Activated CD4-positive, alpha-beta memory T cell treated with anti-CD3 and anti-CD28 coated beads for 36 hours (primary cell): Measurements from ENCODE around the gene MARCHF9. TPM values are rescaled to one million over a fixed set of nuclear protein-coding genes. Genes with fewer than 3 reads are reported as not detected.

Source experiments
- microRNA-seq: library from miRNA; unstranded; fragments of <30 nt; microRNA quantifications from one replicate; pipeline ENCODE4 v1.2.0, GENCODE V29; 2022; ENCODE audit warnings: borderline number of aligned reads, borderline microRNAs expressed, borderline replicate concordance
- total RNA-seq, 2 experiments: library from RNA; stranded (reverse); gene quantifications; one replicate each; pipeline ENCODE4 v1.2.3, GENCODE V29; 2021

Gene MARCHF9
- total RNA-seq, 2 experiments from 2014 or later = 20.9 to 21.2 TPM

Small RNAs within 50 kb of the gene (microRNA-seq; reads per million reads assigned to microRNA genes)
- gene MIR6759 = not detected

Other genes with a start within 250 kb of the MARCHF9 start
- gene DDIT3, start 234.6 kb upstream of the MARCHF9 start, total RNA-seq = 10 to 100 TPM; 24.1 to 25.2 TPM
- 10 to 100 TPM; 43.5 to 48.2 TPM for gene MBD6, start 232.3 kb upstream of the MARCHF9 start, total RNA-seq
- gene DCTN2, start 207.9 kb upstream of the MARCHF9 start, total RNA-seq = 10 to 100 TPM; 81.0 to 85.2 TPM
- under 1 TPM; 0.90 to 0.99 TPM for gene KIF5A, start 205.1 kb upstream of the MARCHF9 start, total RNA-seq
- gene PIP4K2C, start 163.9 kb upstream of the MARCHF9 start, total RNA-seq = 10 to 100 TPM; 17.8 to 20.6 TPM
- 10 to 100 TPM; 15.4 to 15.8 TPM for gene DTX3, start 150.3 kb upstream of the MARCHF9 start, total RNA-seq
- 1 to 10 TPM; 1.4 to 2.5 TPM for gene ARHGEF25, start 143.7 kb upstream of the MARCHF9 start, total RNA-seq
- gene B4GALNT1, start 121.9 kb upstream of the MARCHF9 start, total RNA-seq = 1 to 10 TPM; 1.7 to 2.1 TPM
- gene OS9, start 61.0 kb upstream of the MARCHF9 start, total RNA-seq = 10 to 100 TPM; 73.4 to 74.8 TPM
- gene AGAP2, start 16.4 kb upstream of the MARCHF9 start, total RNA-seq = 10 to 100 TPM; 32.4 to 34.0 TPM
- 10 to 100 TPM; 11.7 to 15.0 TPM for gene TSPAN31, start 10.1 kb upstream of the MARCHF9 start, total RNA-seq
- 100 to 1,000 TPM; 181 to 195 TPM for gene CDK4, start 2.8 kb upstream of the MARCHF9 start, total RNA-seq
- 1 to 10 TPM; 7.1 to 8.2 TPM for gene CYP27B1, start 12.0 kb downstream of the MARCHF9 start, total RNA-seq
- 10 to 100 TPM; 30.0 to 32.0 TPM for gene METTL1, start 17.0 kb downstream of the MARCHF9 start, total RNA-seq
- gene EEF1AKMT3, start 17.5 kb downstream of the MARCHF9 start, total RNA-seq = 1 to 10 TPM; 3.7 to 3.9 TPM
- gene TSFM, start 27.7 kb downstream of the MARCHF9 start, total RNA-seq = 10 to 100 TPM; 45.5 to 47.2 TPM
- under 1 TPM; 0.64 to 0.85 TPM for gene AVIL, start 63.6 kb downstream of the MARCHF9 start, total RNA-seq
- 100 to 1,000 TPM; 100 to 101 TPM for gene CTDSP2, start 91.6 kb downstream of the MARCHF9 start, total RNA-seq
- gene ATP23, start 186.5 kb downstream of the MARCHF9 start, total RNA-seq = 10 to 100 TPM; 14.9 to 16.3 TPM